Measurements from ENCODE around the gene COQ8A. TPM values are rescaled to one million over a fixed set of nuclear protein-coding genes. Genes with fewer than 3 reads are reported as not detected.

Gene COQ8A
- total RNA-seq, 1 donor, result 3.0 TPM

DNA sequence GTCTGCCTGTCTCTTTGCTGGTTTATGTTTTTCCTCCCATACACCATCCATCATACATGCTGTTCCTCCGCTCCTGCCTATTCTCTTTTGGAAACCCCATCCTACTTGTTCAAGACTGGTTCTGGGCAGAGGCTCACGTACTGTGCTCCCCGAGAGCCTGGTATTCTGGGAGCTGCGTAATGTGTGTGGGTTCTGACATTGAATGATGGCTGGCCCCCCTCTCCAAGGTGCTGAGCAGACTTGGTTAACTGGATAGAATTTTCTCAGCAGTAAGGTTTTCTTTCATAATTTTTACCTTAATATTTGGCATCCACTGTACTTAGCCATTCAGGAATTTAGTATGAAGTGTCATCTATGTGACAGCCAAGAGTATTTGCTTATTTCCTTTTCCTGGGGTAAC, 26.6 kb downstream of the COQ8A start:
- H3K4me3 ChIP-seq (ENCODE audit: low read depth, low read length), result no peak overlapping the region
- no peak for DNase-seq (ENCODE audit: low read depth)
- TF ChIP-seq, protein P1, sequence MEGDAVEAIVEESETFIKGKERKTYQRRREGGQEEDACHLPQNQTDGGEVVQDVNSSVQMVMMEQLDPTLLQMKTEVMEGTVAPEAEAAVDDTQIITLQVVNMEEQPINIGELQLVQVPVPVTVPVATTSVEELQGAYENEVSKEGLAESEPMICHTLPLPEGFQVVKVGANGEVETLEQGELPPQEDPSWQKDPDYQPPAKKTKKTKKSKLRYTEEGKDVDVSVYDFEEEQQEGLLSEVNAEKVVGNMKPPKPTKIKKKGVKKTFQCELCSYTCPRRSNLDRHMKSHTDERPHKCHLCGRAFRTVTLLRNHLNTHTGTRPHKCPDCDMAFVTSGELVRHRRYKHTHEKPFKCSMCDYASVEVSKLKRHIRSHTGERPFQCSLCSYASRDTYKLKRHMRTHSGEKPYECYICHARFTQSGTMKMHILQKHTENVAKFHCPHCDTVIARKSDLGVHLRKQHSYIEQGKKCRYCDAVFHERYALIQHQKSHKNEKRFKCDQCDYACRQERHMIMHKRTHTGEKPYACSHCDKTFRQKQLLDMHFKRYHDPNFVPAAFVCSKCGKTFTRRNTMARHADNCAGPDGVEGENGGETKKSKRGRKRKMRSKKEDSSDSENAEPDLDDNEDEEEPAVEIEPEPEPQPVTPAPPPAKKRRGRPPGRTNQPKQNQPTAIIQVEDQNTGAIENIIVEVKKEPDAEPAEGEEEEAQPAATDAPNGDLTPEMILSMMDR (IDR thresholded peaks at IDR 0.05; ENCODE audit: insufficient read depth, low read depth, low read length), result no peak

DNA sequence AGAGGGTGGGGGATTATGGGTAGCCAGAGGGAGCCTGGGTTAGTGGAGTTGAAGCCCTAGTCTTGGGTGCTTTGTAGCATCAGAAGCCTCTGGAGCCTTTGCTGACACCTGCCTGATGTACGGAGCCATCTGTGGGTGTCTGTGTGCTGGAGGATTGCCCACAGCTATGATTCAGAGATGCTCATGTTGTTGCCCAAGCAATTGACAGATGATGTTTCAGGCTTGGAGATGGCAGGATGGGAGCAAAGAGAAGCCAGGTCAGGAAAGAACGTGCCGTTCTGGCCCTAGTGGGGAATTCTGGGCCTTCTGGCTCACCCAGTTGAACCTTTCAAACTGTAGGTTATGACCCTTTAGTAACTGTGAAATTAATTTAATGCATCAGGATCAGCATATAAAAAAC, 27.6 kb downstream of the COQ8A start:
- DNase-seq (ENCODE audit: low read depth), result no peak
- no peak overlapping the region for H3K4me3 ChIP-seq (ENCODE audit: low read depth, low read length)
- TF ChIP-seq, protein P1 (IDR thresholded peaks at IDR 0.05; ENCODE audit: insufficient read depth, low read depth, low read length), result no peak

DNA sequence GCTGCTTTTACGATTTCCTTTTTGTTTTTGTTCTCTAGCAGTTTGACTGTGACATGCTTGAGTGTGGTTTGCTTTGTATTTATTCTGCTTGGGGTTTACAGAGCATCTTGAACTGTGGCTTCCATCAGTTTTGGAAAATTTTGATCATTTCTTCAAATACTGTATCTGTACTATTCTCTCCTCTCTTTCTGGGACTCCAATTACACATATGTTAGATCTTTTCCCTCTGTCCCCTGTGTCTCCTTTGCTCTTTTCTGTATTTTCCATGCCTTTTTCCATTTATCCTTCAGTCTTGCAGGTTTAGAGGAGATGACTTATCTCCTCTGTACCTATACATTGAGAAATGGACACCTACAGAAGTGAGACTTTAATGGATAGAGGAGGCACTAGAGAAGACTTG, 31.7 kb downstream of the COQ8A start:
- no peak overlapping the region for H3K4me3 ChIP-seq (ENCODE audit: low read depth, low read length)
- TF ChIP-seq, protein P1 (IDR thresholded peaks at IDR 0.05; ENCODE audit: insufficient read depth, low read depth, low read length), result no peak
- no peak for DNase-seq (ENCODE audit: low read depth)

DNA sequence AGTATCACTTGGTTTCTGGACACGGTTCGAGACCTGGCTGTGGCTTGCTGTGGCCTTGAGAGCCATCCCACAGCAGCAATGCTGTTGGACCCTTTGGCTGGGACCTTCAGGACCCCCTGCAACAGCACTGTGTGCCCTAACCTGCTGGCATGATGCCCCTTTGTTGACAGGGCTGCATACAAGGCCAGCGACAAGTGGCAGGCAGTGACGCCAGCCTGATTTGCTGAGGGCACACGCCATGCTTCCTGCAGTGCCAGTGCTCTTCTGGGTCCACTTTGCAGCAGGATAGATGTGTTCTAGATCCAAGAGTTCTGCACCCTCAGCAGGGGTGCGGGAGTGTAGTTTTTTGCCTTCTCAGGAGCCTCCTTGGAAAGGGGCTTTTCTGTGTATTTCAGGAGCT, 32.8 kb downstream of the COQ8A start:
- no peak overlapping the region for H3K4me3 ChIP-seq (ENCODE audit: low read depth, low read length)
- no peak for DNase-seq (ENCODE audit: low read depth)
- TF ChIP-seq, protein P1 (IDR thresholded peaks at IDR 0.05; ENCODE audit: insufficient read depth, low read depth, low read length), result no peak

DNA sequence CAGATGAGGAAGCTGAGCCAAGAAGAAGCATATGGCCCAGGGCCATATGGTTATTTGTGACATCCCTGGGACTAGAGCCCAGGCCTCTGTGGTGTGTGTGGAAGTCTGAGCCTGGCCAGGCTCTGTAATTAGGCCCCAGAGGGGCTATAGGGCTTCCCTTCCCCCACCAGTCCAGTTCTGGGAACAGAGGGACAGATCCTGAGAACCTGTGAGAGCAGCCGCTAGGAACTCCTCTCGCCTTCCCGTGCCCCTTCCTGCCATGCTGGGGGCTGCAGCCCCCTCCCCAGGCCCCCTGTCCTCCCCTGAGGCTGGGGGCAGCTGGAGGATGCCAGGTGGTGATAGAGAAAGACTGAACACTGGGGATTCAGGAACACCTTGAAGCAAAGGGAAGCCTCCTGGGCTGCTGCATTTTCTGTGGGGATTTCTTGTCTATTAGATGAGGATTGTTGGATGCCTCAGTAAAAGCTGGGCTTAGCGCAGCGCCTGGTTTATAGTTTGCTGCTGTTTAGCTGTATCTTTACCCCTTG, 33.3 kb downstream of the COQ8A start:
- DNase-seq (ENCODE audit: low read depth), result no peak
- TF ChIP-seq, protein P1 (IDR thresholded peaks at IDR 0.05; ENCODE audit: insufficient read depth, low read depth, low read length), result no peak
- H3K4me3 ChIP-seq (ENCODE audit: low read depth, low read length), result no peak overlapping the region

DNA sequence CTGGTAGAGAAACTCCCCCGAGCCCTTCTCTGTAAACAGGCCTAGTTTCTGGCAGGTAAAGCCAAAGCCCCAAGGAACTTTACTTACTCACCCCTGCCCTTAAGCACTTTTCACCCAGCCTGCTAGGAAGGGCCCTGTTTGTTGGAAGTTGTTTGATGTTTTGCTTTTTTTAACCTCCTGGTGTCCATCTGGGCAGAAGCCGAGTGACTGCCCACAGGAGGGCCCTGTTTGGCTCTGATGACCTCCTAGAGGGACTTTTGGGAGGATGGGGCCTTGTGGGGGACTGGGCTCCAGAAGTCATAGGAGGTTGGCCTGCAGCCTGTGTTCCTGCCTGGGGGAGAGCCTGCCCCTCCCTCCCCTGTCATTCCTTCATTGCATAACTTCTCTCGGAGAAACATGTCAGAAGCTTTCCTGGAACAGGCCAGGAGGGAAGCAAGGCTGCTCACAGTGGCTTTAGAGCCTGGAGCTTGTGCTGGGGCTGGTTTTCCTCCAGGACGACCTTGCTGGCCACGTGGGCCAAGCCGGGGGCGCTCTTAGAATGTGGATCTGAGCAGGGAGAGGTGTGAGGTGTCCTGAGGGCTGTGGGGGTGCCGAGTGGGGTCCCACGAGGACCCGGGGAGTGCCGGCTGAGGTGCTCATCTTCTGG, 33.9 kb downstream of the COQ8A start:
- DNase-seq (ENCODE audit: low read depth), result peak; percentile 76
- TF ChIP-seq, protein P1 (IDR thresholded peaks at IDR 0.05; ENCODE audit: insufficient read depth, low read depth, low read length), result peak; percentile 4
- no peak overlapping the region for H3K4me3 ChIP-seq (ENCODE audit: low read depth, low read length)
